ENCODE results near the gene PSMD6. TPM values are rescaled to one million over a fixed set of nuclear protein-coding genes. Genes with fewer than 3 reads are reported as not detected.

Gene PSMD6
- total and polyA plus RNA-seq, 4 donors, result 59.1 to 78.9 (median 66.0) TPM

GRCh38 chr3:64039332-64039731 is 16.0 kb upstream of the PSMD6 start:
- no peak for TF ChIP-seq CTCF (IDR thresholded peaks at IDR 0.05; ENCODE audit: control extremely low read depth, extremely low read depth)
- WGBS, 2 donors, result 87 to 92% methylated on average over 4 of the region's 4 CpGs
- Histone ChIP-seq H3K9ac (ENCODE audit: insufficient read depth in 1 of 2, low read length in 2 of 2) (no peak overlapping the region), H3K27me3 (ENCODE audit: control insufficient read depth in 3 of 3, insufficient read depth in 3 of 3, low read length in 2 of 3) (no peaks in the 10 kb centered on the region), H3K27ac (ENCODE audit: low read depth in 1 of 2, low read length in 1 of 2) (no peak overlapping the region), H3K4me1 (ENCODE audit: control insufficient read depth in 5 of 5, insufficient read depth in 5 of 5, low read length in 5 of 5) (no peaks in the 10 kb centered on the region), H3K9me3 (ENCODE audit: control insufficient read depth in 4 of 4, insufficient read depth in 3 of 4, low read length in 3 of 4) (no peaks in the 10 kb centered on the region), H3K4me3 (no peak overlapping the region), H3K36me3 (ENCODE audit: control insufficient read depth in 4 of 4, insufficient read depth in 4 of 4, low read length in 4 of 4) (no peaks in the 10 kb centered on the region)
- DNase-seq, result no peak
- no peak for ATAC-seq (ENCODE audit: insufficient read depth, low FRiP score)

GRCh38 chr3:64038253-64038767 is 15.0 kb upstream of the PSMD6 start:
- H3K9me3 ChIP-seq (ENCODE audit: control insufficient read depth in 4 of 4, insufficient read depth in 3 of 4, low read length in 3 of 4), result no peaks in the 10 kb centered on the region
- H3K27ac ChIP-seq (ENCODE audit: low read depth in 1 of 2, low read length in 1 of 2), result no peak overlapping the region
- H3K4me1 ChIP-seq (ENCODE audit: control insufficient read depth in 5 of 5, insufficient read depth in 5 of 5, low read length in 5 of 5), result no peaks in the 10 kb centered on the region
- H3K4me3 ChIP-seq, result no peak overlapping the region
- H3K36me3 ChIP-seq (ENCODE audit: control insufficient read depth in 4 of 4, insufficient read depth in 4 of 4, low read length in 4 of 4), result no peaks in the 10 kb centered on the region
- no peak overlapping the region for H3K9ac ChIP-seq (ENCODE audit: insufficient read depth in 1 of 2, low read length in 2 of 2)
- TF ChIP-seq CTCF (IDR thresholded peaks at IDR 0.05; ENCODE audit: control extremely low read depth, extremely low read depth), result no peak
- no peak for ATAC-seq (ENCODE audit: insufficient read depth, low FRiP score)
- WGBS, 2 donors, result 48 to 59% methylated on average over 4 of the region's 4 CpGs
- DNase-seq, result no peak
- H3K27me3 ChIP-seq (ENCODE audit: control insufficient read depth in 3 of 3, insufficient read depth in 3 of 3, low read length in 2 of 3), result no peaks in the 10 kb centered on the region

- no peak for ATAC-seq (ENCODE audit: insufficient read depth, low FRiP score)
- 97% methylated on average over 7 of the region's 7 CpGs for WGBS, 2 donors
Measured at GRCh38 chr3:64037084-64037483, 13.8 kb upstream of the PSMD6 start.

More at GRCh38 chr3:64037084-64037483, 13.8 kb upstream of the PSMD6 start:
- DNase-seq, result no peak
- Histone ChIP-seq H3K4me3 (no peak overlapping the region), H3K27me3 (ENCODE audit: control insufficient read depth in 3 of 3, insufficient read depth in 3 of 3, low read length in 2 of 3) (no peaks in the 10 kb centered on the region), H3K9me3 (ENCODE audit: control insufficient read depth in 4 of 4, insufficient read depth in 3 of 4, low read length in 3 of 4) (no peaks in the 10 kb centered on the region), H3K4me1 (ENCODE audit: control insufficient read depth in 5 of 5, insufficient read depth in 5 of 5, low read length in 5 of 5) (no peaks in the 10 kb centered on the region), H3K27ac (ENCODE audit: low read depth in 1 of 2, low read length in 1 of 2) (no peak overlapping the region), H3K36me3 (ENCODE audit: control insufficient read depth in 4 of 4, insufficient read depth in 4 of 4, low read length in 4 of 4) (no peaks in the 10 kb centered on the region), H3K9ac (ENCODE audit: insufficient read depth in 1 of 2, low read length in 2 of 2) (no peak overlapping the region)
- no peak for TF ChIP-seq CTCF (IDR thresholded peaks at IDR 0.05; ENCODE audit: control extremely low read depth, extremely low read depth)

Data from lung (tissue), 12 donors.